Upper lobe of right lung (tissue), 1 donor: ENCODE data around the gene NUP210. TPM values are rescaled to one million over a fixed set of nuclear protein-coding genes. Genes with fewer than 3 reads are reported as not detected.
A peak's percentile ranks its signal among the peaks of the same experiment; 100 is the strongest.

Experiments used
- ATAC-seq: fragments of 200-7000 bp; cut with Tn5 transposase; one replicate; pipeline ENCODE4 v1.9.1; 2020; ENCODE audit warnings: mild to moderate bottlenecking, moderate library complexity
- DNase-seq: peaks from one replicate; pipeline ENCODE4 v3.0.0-alpha.2; 2020
- H3K27ac ChIP-seq: fragments of 200-600 bp; one replicate; pipeline ENCODE4 v1.8.0; 2022
- H3K27me3 ChIP-seq: fragments of 200-600 bp; one replicate; pipeline ENCODE4 v1.8.0; 2022; ENCODE audit warnings: mild to moderate bottlenecking
- H3K36me3 ChIP-seq: fragments of 200-600 bp; one replicate; pipeline ENCODE4 v1.8.0; 2022
- H3K4me1 ChIP-seq: fragments of 200-600 bp; one replicate; pipeline ENCODE4 v1.8.0; 2022
- H3K4me3 ChIP-seq: fragments of 200-600 bp; one replicate; pipeline ENCODE4 v1.8.0; 2022; ENCODE audit warnings: mild to moderate bottlenecking
- H3K9me3 ChIP-seq: fragments of 200-600 bp; one replicate; pipeline ENCODE4 v1.8.0; 2022
- intact Hi-C: fragments of 100-400 bp; cut with DNase I; formaldehyde crosslinking; loops from one replicate; pipeline ENCODE4 v1.11.0; 2022
- total RNA-seq: library from RNA; stranded (reverse); fragmentation: NEBNext Ultra II Directional; extraction: Animal tissue kit (Norgen Biotek cat#: 25700); gene quantifications from one replicate; pipeline ENCODE4 v1.2.1, GENCODE V29; 2021
- TF ChIP-seq, protein P1 (sequence below): fragments of 200-600 bp; IDR thresholded peaks from one replicate; pipeline ENCODE4 v1.8.0; 2022; ENCODE audit warnings: antibody characterized with exemption
- donor health status: DM: no; HTN: yes; CAD: no; lungs with severe emphysema.

The NUP210 gene
- total RNA-seq, 1 donor from 2014 or later: 19.8 TPM

- no peaks in the 10 kb centered on the region for H3K4me1 ChIP-seq
- H3K27me3 ChIP-seq: no peaks in the 10 kb centered on the region
- DNase-seq (no peak), ATAC-seq (no peak)
- no peak overlapping the region for H3K4me3 ChIP-seq
- intact Hi-C loops: no loop called here
- no peaks in the 10 kb centered on the region for H3K9me3 ChIP-seq
- no peak overlapping the region for H3K27ac ChIP-seq
- TF ChIP-seq, protein P1, sequence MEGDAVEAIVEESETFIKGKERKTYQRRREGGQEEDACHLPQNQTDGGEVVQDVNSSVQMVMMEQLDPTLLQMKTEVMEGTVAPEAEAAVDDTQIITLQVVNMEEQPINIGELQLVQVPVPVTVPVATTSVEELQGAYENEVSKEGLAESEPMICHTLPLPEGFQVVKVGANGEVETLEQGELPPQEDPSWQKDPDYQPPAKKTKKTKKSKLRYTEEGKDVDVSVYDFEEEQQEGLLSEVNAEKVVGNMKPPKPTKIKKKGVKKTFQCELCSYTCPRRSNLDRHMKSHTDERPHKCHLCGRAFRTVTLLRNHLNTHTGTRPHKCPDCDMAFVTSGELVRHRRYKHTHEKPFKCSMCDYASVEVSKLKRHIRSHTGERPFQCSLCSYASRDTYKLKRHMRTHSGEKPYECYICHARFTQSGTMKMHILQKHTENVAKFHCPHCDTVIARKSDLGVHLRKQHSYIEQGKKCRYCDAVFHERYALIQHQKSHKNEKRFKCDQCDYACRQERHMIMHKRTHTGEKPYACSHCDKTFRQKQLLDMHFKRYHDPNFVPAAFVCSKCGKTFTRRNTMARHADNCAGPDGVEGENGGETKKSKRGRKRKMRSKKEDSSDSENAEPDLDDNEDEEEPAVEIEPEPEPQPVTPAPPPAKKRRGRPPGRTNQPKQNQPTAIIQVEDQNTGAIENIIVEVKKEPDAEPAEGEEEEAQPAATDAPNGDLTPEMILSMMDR: no peak
- H3K36me3 ChIP-seq: no peaks in the 10 kb centered on the region
Observed at GRCh38 chr3:13307041-13307440, 113.1 kb downstream of the NUP210 start.

GRCh38 chr3:13305623-13306022 lies 114.5 kb downstream of the NUP210 start:
- DNase-seq (no peak), ATAC-seq (no peak)
- Histone ChIP-seq H3K36me3 (no peaks in the 10 kb centered on the region), H3K4me3 (no peak overlapping the region), H3K27ac (no peak overlapping the region), H3K4me1 (no peaks in the 10 kb centered on the region), H3K9me3 (no peaks in the 10 kb centered on the region), H3K27me3 (no peaks in the 10 kb centered on the region)
- intact Hi-C loops: no loop called here
- TF ChIP-seq, protein P1: no peak

GRCh38 chr3:13303410-13303809 lies 116.7 kb downstream of the NUP210 start:
- ATAC-seq (peak; percentile 22), DNase-seq (no peak)
- H3K4me3 ChIP-seq: no peak overlapping the region

GRCh38 chr3:13301286-13301987 lies 118.7 kb downstream of the NUP210 start:
- H3K27me3 ChIP-seq: no peaks in the 10 kb centered on the region
- no peak for DNase-seq
- H3K4me1 ChIP-seq: no peaks in the 10 kb centered on the region
- intact Hi-C loops: no loop called here
- no peaks in the 10 kb centered on the region for H3K9me3 ChIP-seq
- H3K27ac ChIP-seq: no peak overlapping the region
- H3K4me3 ChIP-seq: no peak overlapping the region
- H3K36me3 ChIP-seq: no peaks in the 10 kb centered on the region
- TF ChIP-seq, protein P1: no peak
- peak; percentile 60 for ATAC-seq

More at GRCh38 chr3:13303410-13303809, 116.7 kb downstream of the NUP210 start:
- H3K9me3 ChIP-seq: no peaks in the 10 kb centered on the region
- no peaks in the 10 kb centered on the region for H3K36me3 ChIP-seq
- H3K4me1 ChIP-seq: no peaks in the 10 kb centered on the region
- no peak overlapping the region for H3K27ac ChIP-seq
- intact Hi-C loops: no loop called here
- TF ChIP-seq, protein P1: no peak
- H3K27me3 ChIP-seq: no peaks in the 10 kb centered on the region

DNA sequence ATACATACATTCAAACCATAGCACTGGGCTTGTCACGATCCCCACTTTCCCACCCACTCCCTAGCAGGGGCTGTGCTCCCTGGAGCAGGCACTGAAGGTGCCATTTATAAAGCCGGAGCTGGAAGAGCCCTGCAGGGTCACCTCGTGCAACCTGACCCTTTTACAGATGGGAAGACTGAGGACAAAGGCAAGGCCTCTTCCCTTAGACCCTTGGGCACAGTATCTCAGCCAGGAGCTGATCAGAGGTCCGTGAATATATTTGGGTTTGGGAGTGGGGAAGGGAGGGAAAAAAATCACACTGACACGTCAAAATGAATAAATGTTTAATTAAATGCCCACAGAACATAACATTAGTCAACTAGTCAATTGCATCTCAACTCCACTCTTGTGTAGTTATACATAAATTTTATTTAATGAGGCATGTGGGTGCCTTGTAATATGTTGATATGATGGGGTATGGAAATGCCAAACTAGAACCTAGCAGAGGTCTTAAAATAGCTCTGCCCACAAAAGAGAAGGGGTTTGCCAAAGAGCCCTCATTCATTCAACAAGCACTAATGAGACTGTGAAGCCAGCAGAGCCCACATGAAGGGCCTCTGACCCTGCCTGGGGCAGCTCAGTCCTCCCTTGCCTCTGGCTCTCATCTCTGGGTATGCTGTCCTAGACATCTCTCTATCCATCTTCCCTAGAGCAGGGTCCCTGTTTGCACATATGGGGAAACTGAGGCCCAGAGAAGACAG lies 119.4 kb downstream of the NUP210 start:
- no peak for DNase-seq
- Histone ChIP-seq H3K27ac (no peak overlapping the region), H3K36me3 (no peaks in the 10 kb centered on the region), H3K4me1 (no peaks in the 10 kb centered on the region), H3K9me3 (no peaks in the 10 kb centered on the region), H3K27me3 (no peaks in the 10 kb centered on the region), H3K4me3 (no peak overlapping the region)
- intact Hi-C loops: no loop called here
- no peak for ATAC-seq
- TF ChIP-seq, protein P1: no peak
